ENCODE data around the gene RAB18. TPM values are rescaled to one million over a fixed set of nuclear protein-coding genes. Genes with fewer than 3 reads are reported as not detected.

Gene RAB18
- polyA plus RNA-seq (2011; rRNA removed) (15.6 and 61.8 TPM in 2 replicates), polyA minus RNA-seq (2011; rRNA and poly(A)+ RNA removed) (14.6 and 15.9 TPM in 2 replicates)

DNA sequence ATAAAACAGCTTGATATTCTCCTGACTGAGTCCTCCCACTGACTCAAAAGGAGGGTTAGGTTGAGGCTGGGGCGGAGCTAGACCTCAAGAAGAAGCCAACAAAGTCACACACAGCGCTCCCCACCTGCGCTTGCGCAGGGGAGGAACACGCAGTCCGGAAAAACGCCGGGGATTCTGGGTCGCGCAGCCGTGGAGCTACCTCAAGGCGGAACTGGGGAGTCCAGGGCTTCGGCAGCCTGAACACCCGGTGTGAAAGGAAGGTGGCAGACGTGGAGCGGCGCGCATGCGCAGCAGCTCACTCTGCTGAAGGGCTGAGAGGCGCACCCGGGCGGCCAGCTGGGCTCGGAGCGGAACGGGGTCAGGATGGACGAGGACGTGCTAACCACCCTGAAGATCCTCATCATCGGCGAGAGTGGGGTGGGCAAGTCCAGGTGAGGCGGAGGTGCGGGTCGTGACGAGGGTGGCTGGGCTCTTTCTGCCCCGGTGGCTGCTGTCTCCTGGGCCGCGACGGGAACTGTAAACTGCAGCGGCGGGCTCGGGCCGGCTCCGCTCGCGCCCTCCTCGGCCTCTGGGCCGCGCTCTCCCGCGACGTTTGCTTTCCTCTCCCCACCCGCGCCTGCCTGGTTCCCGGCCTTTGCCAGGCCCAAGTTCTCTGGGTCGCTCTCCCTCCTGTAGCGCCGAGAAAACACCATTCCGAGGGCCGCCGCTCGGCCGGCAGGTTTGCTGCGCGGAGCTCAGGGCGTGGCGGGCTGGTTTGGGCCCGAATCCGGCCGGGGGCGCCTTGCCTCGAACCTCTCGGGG lies at the start of gene RAB18:
RAB18 (plus strand) TSS at position 298 of the 801 bp plus-strand sequence; CDS start at position 364, 66 bp downstream.
- CTCF ChIA-PET: interaction anchor here (0.9 to 1.3 kb wide), 3 partner anchors 16 to 213 kb away, joined by 3 read pairs; no protein-coding TSS in a partner anchor
- Histone ChIP-seq H3K27me3 (ENCODE audit: control insufficient read depth, insufficient read depth, low read length) (peaks cover 4% of the 10 kb centered on the region; the same call in 1 of the 2 replicates), H3K4me3 (ENCODE audit: low read depth, low read length) (peak within 1 kb of the TSS; percentile 82), H3K36me3 (ENCODE audit: control insufficient read depth, insufficient read depth, low read length) (no peaks in the 10 kb centered on the region; the same call in 1 of the 2 replicates)
- TF ChIP-seq, protein P1, sequence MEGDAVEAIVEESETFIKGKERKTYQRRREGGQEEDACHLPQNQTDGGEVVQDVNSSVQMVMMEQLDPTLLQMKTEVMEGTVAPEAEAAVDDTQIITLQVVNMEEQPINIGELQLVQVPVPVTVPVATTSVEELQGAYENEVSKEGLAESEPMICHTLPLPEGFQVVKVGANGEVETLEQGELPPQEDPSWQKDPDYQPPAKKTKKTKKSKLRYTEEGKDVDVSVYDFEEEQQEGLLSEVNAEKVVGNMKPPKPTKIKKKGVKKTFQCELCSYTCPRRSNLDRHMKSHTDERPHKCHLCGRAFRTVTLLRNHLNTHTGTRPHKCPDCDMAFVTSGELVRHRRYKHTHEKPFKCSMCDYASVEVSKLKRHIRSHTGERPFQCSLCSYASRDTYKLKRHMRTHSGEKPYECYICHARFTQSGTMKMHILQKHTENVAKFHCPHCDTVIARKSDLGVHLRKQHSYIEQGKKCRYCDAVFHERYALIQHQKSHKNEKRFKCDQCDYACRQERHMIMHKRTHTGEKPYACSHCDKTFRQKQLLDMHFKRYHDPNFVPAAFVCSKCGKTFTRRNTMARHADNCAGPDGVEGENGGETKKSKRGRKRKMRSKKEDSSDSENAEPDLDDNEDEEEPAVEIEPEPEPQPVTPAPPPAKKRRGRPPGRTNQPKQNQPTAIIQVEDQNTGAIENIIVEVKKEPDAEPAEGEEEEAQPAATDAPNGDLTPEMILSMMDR (IDR thresholded peaks at IDR 0.05; ENCODE audit: insufficient read depth, low read depth, low read length): no peak
- peak; percentile 91 for DNase-seq (ENCODE audit: low read depth)
- POLR2A ChIA-PET: no interaction called here

DNA sequence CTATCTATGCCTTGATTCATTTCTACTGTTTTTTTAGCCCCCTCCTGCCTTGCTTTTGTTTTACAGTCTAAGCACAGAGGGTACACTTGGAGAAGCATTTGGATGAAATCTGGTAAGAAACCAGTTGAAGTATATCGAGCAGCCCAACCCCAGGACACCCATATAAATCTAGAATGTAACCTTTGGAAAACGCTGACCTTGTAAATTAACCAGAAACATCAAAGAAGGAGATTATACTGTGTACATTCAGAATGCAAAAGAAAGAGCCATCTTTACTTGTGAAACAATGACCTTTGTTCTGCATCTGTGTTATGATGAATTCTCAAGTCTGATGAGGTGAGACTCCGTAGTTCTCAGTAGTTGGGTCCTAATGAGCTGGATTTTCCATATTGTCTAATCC lies 49.3 kb upstream of the RAB18 start:
- ChIA-PET CTCF (no interaction called here), POLR2A (no interaction called here)
- TF ChIP-seq, protein P1 (IDR thresholded peaks at IDR 0.05; ENCODE audit: insufficient read depth, low read depth, low read length): no peak
- H3K27me3 ChIP-seq (ENCODE audit: control insufficient read depth, insufficient read depth, low read length): 0 out of 2 replicates have a peak, but pooled peaks cover 3% of the 10 kb centered on the region
- H3K4me3 ChIP-seq (ENCODE audit: low read depth, low read length): no peak overlapping the region
- H3K36me3 ChIP-seq (ENCODE audit: control insufficient read depth, insufficient read depth, low read length): no peaks in the 10 kb centered on the region
- DNase-seq (ENCODE audit: low read depth): no peak

DNA sequence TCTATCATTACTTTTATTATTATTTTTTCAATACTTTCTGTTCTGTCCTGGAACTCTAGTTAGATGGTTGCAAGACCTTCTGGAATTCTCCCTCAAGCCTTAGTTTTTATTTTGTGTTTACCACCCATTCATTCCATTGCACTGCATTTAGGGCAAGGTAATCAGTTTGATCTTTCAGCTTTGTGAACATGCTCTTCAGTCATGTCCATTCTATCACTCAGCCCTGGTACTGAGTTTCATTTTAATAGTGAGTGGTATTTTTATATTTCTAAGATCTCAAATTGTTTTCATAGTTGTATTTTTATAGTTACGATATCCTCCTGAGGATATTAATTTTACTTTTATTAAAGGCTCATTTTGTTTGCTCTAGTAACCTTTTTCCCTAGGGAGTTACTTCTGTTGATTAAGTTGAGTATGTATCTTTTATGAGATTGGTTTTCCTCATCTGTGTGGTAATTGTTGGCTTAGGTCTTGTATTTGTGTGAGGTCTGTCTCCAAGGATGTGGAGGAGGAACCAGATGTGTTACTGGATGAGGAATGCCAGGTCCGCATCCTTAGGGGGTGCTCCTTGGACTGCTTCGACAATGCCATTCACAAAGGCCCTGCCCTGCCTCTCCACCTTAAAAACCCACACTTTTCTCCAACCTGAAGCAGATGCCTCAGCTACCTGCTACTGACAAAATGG lies 46.7 kb upstream of the RAB18 start:
- ChIA-PET CTCF (no interaction called here), POLR2A (no interaction called here)
- TF ChIP-seq, protein P1 (IDR thresholded peaks at IDR 0.05; ENCODE audit: insufficient read depth, low read depth, low read length): no peak
- Histone ChIP-seq H3K27me3 (ENCODE audit: control insufficient read depth, insufficient read depth, low read length) (0 out of 2 replicates have a peak, but pooled peaks cover 3% of the 10 kb centered on the region), H3K36me3 (ENCODE audit: control insufficient read depth, insufficient read depth, low read length) (no peaks in the 10 kb centered on the region), H3K4me3 (ENCODE audit: low read depth, low read length) (no peak overlapping the region)
- no peak for DNase-seq (ENCODE audit: low read depth)

DNA sequence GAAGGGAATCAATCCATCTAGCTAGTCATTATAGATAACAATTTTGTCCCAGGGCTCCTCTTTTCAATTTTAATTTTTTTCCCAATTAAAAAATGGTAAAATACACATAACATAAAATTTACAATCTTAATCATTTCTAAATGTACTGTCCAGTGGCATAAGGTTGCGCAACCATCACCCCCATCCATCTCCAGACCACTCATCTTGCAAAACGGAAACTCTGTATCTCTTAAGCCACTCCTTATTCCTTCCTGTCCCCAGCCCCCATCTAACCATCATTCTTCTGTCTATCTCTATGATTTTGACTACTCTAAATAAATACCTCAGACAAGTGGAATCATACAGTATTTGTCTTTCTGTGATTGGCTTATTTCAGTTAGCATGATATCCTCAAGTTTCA lies 46.1 kb upstream of the RAB18 start:
- no peaks in the 10 kb centered on the region for H3K36me3 ChIP-seq (ENCODE audit: control insufficient read depth, insufficient read depth, low read length)
- TF ChIP-seq, protein P1 (IDR thresholded peaks at IDR 0.05; ENCODE audit: insufficient read depth, low read depth, low read length): no peak
- ChIA-PET CTCF (interaction anchor here (0.8 kb wide), 1 partner anchor 12 kb away, joined by 3 read pairs; no protein-coding TSS in a partner anchor), POLR2A (no interaction called here)
- 0 out of 2 replicates have a peak, but pooled peaks cover 3% of the 10 kb centered on the region for H3K27me3 ChIP-seq (ENCODE audit: control insufficient read depth, insufficient read depth, low read length)
- no peak overlapping the region for H3K4me3 ChIP-seq (ENCODE audit: low read depth, low read length)
- DNase-seq (ENCODE audit: low read depth): no peak

DNA sequence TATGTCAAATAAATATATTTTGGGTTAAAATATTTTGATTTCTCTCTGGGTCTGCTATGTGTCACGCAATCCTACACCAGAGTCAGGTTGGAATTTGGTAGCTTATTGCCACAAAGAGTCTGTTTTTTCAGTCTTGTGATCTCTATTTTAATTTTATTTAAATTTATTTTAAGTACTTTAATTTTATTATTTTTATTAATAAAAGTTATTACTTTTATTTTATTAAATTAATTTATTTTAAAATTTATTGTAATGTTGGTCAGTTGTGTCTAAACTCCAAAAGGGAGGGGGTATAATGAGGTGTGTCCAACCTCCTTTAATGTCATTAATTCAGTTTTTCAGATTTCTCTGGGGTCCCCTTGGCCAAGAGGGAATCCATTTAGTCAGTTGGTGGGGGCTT lies 42.8 kb upstream of the RAB18 start:
- no peak for DNase-seq (ENCODE audit: low read depth)
- CTCF ChIA-PET: interaction anchor here (1.5 to 1.6 kb wide), 2 partner anchors 8 to 13 kb away, joined by 3 to 4 read pairs; no protein-coding TSS in a partner anchor
- POLR2A ChIA-PET: no interaction called here

More for the DNA sequence above, 42.8 kb upstream of the RAB18 start:
- no peaks in the 10 kb centered on the region for H3K36me3 ChIP-seq (ENCODE audit: control insufficient read depth, insufficient read depth, low read length)
- H3K4me3 ChIP-seq (ENCODE audit: low read depth, low read length): no peak overlapping the region
- TF ChIP-seq, protein P1 (IDR thresholded peaks at IDR 0.05; ENCODE audit: insufficient read depth, low read depth, low read length): no peak
- peaks cover 4% of the 10 kb centered on the region; the same call in 1 of the 2 replicates for H3K27me3 ChIP-seq (ENCODE audit: control insufficient read depth, insufficient read depth, low read length)
